HG03521 (cell line): ENCODE results near the gene KCNE2.
A peak's percentile ranks its signal among the peaks of the same experiment; 100 is the strongest.

ENCODE experiments used
- ATAC-seq: cut with Tn5 transposase; IDR thresholded peaks from one replicate; pipeline ENCODE4 v1.9.1; 2021; ENCODE audit warnings: mild to moderate bottlenecking, moderate library complexity; ENCODE audit not compliant: unreplicated experiment

The KCNE2 gene, protein sequence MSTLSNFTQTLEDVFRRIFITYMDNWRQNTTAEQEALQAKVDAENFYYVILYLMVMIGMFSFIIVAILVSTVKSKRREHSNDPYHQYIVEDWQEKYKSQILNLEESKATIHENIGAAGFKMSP

DNA sequence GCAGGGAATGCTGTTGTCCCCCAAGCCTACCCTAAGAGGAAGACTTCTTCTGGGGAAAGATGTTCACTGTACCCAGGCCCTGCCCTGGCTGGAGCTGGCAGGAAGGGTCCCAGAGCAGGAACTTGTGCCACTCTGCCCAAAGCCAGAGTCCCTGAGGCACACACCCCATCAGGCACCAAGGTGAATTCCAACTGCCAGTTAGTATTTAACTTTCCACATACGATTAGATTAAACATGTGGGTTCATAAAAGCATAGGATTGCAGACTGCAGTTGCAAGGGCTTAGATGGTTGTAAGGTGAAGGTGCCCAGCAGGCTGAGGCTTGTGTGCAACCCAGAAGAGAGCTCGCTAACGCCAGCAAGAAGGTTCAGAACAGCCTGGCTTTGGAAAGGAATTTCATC lies at the start of gene KCNE2:
KCNE2 (plus strand) TSS at position 274 of the 400 bp plus-strand sequence. CDS start 6,473 bp downstream, outside the sequence.
- ATAC-seq, result no peak

DNA sequence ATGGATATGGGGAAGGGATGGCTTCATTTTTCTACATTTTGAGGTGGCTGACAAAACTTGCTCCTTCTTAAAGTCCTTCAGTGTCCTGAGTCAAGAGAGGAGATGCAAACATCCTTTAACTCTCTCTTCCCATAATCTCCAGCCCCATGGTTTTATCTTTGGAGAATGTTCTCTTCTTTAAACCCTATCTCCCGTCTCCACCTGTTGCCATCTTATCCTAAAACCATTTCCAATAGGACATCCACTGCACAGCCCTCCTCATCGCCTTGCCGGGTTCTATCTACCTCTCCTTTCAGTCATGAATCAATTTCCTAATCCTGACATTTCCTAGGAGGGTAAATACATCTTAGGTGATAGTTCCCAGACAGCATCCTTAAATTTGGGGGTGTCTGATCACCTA lies 44.2 kb upstream of the KCNE2 start:
- ATAC-seq, result no peak

DNA sequence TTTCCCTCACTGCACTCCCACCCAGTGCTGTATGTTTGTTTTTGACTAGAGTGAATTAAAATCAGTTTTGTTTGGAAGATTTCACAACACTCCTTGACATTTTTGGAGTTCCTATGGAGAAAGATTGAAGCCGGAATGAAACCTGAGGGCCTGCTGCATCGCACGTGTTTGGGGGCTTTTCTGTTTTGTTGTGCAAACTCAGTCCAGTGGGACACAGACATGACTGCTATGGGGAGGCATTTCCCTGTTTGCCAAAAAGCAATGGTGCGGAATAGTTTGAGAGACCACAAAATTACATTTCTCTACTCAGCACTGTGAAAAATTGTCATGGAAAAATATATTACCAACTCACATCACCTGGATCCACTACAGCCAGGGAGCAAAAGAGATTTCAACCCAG lies 43.8 kb upstream of the KCNE2 start:
- no peak for ATAC-seq

DNA sequence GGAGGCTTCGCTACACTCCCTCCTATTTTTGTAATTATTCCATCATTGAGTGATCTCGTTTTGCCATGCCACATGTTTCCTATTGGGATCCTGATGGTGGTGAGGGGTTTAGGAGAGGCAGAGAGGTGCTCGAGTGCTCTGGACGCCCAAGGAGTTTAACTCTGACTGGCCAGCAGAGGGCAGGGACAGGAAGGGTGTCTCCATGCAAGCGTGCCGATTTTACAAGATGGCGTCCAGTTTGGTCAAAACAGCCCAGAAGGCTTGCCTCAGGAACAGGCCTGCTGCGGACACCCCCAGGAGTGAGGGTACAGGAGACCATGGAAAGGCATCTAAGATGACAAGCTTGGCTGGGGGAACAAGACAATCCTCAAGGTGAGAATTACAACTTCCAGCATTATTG lies 33.8 kb upstream of the KCNE2 start:
- no peak for ATAC-seq

- ATAC-seq, result no peak
These were observed 32.1 kb upstream of the KCNE2 start for GRCh38 chr21:34331726-34332125.

DNA sequence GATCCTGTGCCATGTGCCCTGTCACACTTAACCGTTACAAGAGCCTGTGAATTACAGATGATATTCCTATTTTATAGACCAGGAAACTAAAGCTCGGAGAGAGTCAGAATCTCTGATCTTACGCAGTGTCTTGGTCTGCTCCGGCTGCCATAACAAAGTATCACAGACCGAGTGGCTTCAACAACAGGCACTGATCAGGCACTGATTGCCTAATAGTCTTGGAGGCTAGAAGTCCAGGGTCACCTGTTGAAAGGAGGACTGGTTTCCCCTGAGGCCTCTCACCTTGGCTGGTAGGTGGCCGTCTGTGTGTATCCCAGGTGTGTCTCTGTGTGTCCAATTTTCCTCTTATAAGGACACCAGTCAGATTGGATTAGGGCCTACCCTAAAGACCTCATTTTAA lies 31.5 kb upstream of the KCNE2 start:
- no peak for ATAC-seq

DNA sequence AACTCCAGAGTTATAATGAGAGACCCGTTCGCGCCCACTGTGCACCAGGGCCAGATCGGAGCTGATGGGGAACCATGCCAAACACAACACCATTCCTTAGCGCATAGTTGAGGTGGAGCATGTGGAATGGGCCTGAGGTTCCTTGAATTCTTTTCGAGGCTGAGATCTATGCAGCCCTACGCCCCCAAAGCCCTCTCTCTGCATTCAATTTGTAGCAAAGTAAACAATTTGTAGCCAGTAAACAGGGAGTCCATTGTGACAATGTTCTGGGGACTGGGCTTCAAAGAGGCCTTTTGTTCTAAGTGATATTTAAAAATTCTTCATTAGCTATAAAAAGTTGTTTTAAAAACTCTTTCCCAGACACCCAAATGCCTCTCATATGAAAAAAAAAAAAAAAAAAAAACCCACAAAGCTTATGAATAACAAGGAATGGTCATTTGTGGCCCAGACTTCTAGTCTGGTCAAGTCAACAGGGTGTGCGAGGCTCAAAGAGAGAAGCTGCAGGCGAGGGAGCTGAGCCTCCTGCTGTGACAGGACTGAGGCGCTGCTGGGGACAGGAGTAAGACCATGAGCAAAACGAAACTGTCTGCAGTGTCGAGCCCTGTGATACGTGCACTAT lies 30.6 kb upstream of the KCNE2 start:
- no peak for ATAC-seq

DNA sequence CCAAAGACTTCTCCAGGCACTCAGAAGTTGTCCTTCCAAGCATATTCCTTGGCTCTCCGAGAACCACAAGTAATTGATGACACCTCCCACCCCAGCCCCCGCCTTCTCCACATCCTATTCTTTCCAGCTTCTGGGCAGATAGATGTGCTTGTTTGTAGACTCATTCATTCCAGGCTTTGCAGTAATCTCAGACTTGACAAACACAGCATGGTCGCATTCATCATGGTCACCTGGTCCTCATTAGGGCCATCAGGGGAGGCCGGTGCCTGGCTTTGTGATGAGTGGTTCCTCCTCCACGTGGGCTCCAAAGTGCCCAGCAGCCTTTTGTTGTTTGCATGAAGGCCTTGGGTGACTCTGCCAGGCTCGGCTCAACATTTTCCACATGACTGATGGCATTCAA lies 28.5 kb upstream of the KCNE2 start:
- no peak for ATAC-seq

DNA sequence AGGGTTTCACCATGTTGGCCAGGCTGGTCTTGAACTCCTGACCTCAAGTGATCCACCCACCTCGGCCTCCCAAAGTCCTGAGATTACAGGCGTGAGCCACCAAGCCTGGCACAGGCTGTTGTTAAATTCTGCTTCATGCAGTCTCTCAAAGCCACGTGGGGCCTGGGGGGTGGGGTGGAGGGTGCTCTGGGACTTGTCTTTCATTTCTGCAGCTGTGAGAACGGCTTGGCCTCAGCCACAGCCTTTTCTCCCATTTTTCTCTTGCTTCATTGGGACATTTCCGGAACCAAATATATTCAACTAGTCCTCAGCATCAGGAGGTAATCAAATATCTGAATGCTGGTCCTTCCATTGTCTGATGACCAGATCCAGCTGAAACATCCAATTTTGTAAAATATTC lies 27.6 kb upstream of the KCNE2 start:
- ATAC-seq, result no peak

DNA sequence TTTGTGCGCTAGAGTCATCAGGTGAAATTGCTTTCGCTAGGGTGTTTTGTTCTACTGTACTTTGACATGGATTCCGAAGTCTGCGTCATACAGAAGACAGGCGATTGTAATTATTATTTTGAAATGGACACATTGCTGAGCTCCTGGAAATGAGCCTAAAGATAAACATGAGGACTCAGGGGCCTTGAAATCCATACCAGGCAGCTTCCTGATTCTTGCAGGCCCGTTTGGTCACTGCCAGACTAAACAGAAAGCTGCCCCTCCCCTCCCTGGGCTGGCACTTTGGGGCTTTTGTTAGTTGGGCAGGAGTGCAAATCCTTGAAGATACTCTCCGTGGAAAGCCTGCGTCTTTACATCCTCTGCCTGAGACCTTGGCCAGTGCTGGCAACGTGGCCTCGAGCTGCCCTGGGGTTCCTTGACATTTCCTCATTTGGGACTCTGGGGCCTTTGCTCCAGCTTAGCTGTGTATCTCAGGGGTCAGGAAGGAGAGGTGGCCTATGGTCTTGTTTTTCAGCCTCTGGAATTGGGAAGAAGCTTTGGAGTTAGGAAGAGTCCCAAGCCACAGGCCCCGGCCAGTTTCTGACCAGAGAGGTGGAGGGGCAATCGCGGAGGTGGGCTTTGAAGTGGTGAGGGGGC lies 26.9 kb upstream of the KCNE2 start:
- ATAC-seq, result no peak

DNA sequence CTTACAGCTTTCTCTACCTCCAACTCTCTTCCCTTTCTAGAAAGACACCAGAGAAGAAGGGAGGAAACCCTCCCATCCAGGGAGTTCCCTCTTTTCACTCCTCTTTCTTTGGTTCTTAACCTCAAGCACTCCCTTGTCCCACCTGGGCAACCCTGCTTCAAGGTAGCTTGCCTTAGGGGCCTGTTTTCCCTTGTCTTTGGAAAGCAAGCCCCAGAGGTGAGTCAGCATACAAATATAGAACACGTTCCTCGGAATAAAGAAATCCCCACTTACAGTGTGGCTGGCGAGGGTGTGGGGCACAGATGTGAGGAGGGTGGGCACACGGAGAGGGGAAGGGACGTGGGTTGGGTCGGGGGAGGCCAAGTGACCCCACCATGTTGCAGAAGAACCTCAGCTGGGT lies 26.1 kb upstream of the KCNE2 start:
- no peak for ATAC-seq

DNA sequence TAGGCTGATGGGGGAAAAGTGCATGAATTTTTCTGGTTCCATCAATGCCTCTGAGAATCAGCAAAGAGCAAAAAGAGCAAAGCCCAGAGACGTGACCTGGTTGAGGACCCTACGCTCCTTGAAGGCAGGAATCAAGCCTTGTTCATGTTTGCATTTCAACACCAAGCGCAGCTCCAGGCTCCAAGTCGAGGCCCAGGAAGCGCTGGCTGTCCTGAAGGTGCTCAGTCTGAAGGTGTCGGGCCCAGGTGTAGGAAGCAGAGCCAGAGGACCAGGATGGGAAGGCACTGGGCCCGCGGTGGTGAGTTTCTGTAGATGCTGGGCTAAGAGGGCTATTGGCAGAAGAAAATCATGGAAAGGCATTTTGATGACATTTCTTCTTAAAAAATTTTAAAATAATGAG lies 25.6 kb upstream of the KCNE2 start:
- no peak for ATAC-seq

GRCh38 chr21:34340061-34340460 lies 23.7 kb upstream of the KCNE2 start:
- ATAC-seq, result no peak

DNA sequence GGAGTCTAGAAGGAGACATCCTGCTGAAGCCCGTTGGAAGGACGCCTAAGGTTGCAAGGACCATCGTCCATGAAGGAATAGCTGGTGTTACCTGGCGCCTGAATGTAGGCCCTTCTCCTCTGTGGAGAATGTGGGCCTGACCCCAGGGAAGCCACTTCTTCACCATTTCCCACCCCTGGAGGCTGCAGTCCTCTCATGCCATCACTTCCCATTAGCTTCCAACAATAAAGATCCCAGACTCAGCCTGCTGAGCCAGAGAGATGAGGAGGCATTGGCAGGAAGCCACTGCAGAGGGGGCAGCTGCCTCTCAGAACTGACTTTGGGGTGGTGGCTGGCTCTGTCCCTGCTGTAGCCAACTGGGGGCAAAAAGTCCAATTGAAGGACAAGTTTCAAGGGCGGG lies 21.3 kb upstream of the KCNE2 start:
- ATAC-seq, result no peak

DNA sequence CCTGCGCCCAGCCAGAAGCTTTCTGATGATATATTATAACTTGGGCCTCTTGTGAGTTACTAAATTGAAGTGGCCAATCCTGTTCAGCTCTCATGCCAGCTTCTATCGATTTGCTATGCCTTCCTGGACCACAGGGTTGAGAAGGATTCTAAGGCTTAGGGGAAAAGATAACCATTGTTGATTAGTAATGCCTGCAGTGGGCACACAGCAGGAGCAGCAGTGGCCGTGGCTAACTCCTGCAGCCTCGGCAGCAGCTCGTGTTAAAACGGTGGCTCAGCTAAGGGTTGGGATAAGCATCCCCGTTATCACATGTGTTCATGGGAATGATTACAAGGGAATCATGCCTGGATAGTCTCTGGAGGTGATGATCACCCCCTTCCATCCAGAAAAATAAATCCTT lies 20.5 kb upstream of the KCNE2 start:
- ATAC-seq, result no peak

- no peak for ATAC-seq
These were observed 19.9 kb upstream of the KCNE2 start for GRCh38 chr21:34343838-34344381.

DNA sequence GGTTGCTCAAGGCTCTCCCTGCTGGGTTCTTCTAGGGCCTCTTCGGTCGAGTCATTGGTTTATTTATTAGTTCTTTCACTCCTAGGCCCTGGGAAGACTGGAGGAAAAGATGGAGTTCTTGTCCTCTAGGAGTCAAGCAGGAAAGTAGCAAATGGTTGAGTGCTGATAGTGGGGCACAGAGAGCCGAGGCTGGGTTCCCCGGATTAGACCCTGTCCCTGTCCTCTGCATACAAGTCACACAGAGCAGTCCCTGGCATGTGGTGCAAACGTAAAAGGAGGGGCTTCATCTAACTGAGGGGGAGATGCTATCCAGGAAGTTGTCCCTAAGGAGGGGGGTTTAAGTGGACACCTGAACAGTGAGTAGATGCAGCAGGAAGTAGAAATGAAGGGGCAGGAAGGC lies 19.2 kb upstream of the KCNE2 start:
- ATAC-seq, result no peak

- ATAC-seq, result no peak
These were observed 18.5 kb upstream of the KCNE2 start for GRCh38 chr21:34345091-34345871.

DNA sequence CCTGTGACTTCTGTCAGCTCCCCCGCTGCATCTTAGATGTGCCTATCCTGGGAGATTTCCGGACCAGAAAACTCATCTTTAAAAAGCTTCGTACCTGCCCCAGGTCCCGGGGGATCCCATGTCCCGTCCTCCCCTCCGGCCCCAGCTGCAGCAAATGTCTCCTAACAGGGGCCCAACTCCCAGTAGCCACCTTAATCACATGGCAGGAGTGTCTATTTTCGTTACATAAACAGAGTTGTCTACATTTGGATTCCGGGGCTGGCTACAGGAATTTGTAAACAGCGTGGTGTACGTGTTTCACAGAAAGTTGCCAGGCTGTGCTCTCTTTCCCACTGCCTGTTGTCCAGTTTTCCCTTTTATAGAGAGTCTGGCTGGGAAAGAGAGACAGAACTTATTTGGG lies 17.9 kb upstream of the KCNE2 start:
- ATAC-seq, result no peak

DNA sequence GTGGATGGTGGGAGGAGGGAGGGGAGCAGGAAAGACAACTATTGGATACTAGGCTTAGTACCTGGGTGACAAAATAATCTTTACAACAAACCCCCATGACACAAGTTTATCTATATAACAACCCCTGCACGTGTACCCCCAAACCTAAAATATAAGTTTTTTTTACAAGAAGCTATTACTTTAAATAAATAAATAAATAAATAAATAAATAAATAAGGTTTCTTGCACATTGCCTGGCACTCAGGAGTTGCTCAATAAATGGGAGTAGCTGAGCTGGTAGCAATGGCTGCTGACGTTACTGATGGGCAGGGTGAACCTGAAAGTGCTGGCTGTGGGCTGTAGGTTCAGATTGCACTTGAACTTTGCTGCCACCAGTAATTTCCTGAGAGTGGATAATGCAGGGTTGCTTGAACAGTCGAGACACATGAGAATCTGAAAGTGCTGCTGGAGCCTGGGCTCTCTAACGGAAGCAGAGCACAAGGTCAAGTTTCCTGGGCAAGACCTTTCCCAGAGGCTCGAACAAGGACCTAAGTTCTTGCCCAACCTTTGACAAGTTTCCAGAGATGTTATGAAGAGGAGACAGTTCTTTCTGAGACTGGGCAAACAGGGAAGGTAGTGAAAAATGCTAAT lies 14.8 kb upstream of the KCNE2 start:
- ATAC-seq, result no peak

GRCh38 chr21:34351786-34352241 lies 12.0 kb upstream of the KCNE2 start:
- ATAC-seq, result peak; percentile 67
